HTR-8/SVneo (cell line): ENCODE results near the gene NR2C1.

ENCODE experiments used
- DNase-seq: peaks from one replicate; pipeline ENCODE4 v3.0.0; 2011; ENCODE audit warnings: low spot score, mixed read lengths; ENCODE audit not compliant: insufficient read length
- FAIRE-seq: peaks from 2 replicates; lab custom pipeline; 2011; peaks lifted over from hg19 to GRCh38; lab: Jason Lieb, UNC

Gene NR2C1

DNA sequence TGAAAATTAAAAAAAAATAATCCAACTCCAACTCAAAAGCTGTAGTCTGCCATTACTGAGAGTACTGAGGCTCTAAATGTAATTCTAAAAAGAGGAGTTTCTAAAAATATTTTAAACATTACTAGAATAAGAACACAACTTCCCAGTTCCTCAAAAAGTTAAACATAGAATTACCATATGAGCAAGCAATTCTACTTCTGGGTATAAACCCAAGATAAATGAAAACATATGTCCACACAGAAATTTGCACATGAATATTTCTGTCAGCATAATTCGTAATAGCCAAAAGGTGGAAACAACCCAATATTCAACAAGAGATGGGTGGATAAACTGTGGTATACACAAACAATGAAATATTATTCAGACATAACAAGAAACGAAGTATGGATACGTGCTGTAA lies 15.0 kb upstream of the NR2C1 start:
- no peak for FAIRE-seq
- DNase-seq = no peak

DNA sequence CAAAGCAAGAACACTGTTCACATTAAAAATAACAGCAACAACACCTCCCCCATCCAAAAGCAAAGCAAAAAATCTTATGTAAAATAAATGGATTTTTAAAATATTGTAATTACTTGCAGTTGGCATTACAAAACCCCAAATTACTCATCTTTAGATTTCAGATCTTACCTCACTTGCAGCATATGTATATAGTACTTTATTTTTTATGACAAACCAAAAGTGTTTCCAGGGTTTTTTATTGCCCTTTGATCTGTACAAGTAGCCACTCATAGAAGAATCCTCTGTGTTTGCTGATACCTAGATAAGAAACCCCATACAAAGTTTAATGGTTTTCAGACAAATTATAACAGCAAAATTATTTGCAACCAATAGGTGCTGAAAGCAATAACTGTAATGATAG lies 12.2 kb upstream of the NR2C1 start:
- DNase-seq (no peak), FAIRE-seq (no peak)

DNA sequence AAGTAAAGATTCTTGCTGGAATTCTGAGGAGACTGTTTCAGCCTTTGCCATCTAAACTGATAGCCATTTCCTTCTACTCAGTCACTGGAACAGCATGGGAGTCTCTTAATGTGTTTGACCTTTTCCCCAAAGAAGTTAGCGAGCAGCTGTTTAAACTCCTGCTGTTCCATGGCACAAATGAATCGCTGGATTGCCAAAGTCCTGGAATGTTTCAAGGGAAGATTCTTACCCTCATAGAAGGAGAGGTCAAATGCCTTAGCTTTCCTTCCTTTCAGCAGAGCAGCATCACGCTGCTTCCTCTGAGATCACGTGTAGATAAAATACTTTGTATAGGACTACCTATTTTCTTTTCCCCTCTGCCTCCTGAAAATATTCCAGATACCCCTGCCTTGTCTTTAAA lies 10.5 kb upstream of the NR2C1 start:
- FAIRE-seq = no peak
- peak; percentile 44 for DNase-seq

DNA sequence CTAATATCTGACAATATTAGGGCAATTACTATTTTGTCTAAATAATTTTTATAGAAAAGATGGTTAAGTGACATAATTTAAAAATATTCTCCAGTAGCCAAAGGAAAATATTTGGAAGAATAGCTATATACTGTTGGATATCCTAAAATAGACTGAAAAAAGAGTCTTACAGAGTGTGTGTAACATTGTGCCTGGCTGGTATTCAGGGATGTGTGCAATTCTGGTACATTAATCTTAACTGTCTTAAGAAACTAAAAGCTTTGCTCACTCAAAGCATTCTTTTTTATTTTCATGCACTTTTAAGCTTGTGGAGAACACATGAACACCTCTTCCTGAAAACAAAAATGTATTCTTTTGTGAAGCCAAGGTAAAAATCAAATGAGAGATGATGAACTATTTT lies 10.1 kb upstream of the NR2C1 start:
- FAIRE-seq (no peak), DNase-seq (no peak)

DNA sequence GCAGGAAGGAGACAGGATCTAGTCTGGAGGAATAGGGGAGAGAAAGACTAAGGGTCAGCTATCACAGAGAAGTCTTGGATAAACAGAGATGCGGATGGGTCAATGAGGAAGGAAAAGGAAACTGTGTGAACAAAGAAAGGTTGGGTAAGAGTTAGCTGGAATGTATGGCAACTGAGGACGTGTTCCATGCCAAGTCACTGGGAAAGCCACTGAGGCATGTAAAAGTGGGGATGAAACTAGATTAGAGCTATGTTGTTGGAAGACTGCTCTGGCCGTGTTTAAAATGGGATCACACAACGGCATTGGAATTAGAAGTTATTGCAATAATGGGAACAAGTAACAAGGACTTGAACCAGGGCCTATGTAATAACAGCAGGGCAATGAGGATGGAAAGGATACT lies 3.9 kb upstream of the NR2C1 start:
- FAIRE-seq = no peak
- DNase-seq = no peak

DNA sequence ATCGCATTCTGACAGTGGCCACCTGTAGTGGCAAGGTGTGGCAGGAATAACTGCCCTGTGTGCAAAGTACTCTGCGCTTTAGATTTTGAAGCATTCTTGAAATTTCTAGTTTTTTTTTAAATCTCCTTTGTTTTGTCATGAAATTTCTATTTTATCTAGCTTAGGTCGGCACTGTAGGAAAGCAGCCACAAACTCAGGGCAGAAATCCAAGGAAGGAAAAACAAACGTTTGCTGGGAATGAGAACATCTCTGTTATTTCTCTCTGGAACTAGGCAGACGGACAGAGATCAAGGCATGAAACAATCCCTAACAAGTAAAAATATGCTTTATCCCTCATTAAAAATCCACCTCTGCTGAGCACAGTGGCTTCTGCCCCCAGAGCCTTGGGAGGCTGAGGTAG lies 1.3 kb upstream of the NR2C1 start:
- no peak for FAIRE-seq

DNA sequence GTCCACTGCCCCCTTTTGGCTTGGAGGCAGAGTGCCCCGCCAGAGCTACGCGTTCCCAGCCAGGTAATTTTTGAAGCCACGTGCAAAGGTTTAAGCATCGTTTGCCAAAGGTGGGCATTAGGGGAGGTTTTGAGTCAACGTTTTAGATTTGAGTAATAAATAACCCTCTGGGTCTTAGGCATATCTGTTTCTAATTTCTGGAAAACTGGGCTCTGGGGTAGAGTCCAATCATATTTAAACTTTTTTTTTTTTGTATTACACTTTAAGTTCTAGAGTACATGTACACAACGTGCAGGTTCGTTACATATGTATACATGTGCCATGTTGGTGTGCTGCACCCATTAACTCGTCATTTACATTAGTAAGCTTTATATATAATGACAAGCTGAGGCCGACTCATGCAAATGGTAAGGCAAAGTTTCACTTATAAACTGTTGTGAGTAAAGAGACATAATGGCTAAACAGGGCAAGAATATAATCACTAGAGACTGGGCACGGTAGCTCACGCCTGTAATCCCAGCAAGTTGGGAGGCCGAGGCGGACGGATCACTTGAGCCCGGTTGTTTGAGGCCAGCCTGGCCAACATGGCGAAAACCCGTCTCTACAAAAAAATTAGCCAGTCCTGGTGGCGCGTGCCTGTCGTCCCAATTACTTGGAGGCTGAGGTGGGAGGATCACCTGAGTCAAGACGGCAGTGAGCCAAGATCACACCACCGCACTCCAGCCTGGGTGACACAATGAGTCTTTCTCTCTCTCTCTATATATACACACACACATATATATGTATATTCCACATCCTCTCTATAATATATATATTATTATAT lies 491 bp upstream of the NR2C1 start:
- FAIRE-seq (no peak), DNase-seq (no peak)

More for the DNA sequence above, 1.3 kb upstream of the NR2C1 start:
- no peak for DNase-seq

DNA sequence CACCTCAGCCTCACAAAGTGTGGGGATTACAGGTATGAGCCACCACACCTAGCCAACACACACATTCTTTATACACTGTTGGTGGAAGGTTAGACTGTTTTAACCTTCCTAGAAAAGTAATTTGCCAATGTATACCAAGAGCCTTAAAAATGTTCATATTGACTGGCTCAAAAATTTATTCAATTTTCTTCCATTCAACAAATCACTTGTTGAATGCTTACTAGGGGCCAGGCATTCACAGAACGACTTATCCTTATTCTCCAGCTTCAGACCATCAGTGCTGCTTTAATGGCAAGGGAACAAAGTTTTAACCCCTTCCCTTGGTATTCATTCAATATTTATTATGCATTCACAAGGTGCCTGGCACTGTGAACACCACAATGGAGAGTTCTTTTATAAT lies 3.0 kb downstream of the NR2C1 start:
- DNase-seq (no peak), FAIRE-seq (no peak)

DNA sequence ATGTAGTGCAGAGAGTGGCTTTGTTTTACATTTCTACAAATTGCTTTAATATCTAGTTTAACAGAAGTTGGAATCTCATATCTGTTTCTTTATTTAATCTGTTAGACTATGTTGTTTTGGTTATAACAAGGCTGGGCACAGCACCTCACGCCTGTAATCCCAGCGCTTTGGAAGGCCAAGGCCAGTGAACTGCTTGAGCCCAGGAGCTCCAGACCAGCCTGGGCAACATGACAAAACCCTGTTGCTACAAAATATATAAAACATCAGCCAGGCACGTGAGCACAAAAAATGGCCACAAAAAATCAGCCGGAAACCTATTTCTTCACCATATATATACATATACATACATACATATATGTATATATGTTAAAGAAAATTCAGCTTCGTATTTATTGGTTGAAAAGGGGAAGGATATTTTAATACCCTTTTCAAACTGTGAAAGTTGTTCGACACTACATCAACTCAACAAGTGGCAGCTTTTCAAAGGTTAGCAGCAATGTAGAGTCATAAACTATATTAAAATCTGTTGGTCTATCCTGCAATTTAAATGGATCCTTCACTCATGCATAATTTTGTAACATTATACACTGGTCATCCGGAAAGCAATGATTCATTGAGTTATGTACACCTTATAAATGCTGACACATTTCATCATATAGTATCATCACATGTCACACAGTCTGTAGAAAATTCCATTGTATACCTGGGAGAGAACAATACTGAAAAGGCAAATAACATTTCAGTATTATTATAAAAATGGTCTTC lies 7.1 kb downstream of the NR2C1 start:
- DNase-seq (no peak), FAIRE-seq (no peak)

DNA sequence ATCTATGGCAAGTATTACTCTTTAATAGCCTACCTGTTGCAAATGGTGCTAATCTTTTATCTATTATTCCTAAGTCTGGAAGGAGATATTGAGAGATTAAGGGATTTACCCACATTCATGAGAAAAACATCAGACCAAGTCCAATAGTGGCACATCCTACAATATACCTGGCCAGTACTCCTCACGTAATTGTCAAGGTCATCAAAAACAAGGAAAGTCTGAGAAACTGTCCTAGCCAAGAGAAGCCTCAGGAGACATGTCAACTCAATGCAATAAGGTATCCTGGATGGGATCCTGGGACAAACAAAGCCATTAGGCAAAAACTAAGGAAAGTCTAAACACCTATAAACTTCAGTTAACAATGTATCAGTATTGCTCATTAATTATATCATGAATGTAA lies 12.5 kb downstream of the NR2C1 start:
- FAIRE-seq = no peak
- DNase-seq = no peak

DNA sequence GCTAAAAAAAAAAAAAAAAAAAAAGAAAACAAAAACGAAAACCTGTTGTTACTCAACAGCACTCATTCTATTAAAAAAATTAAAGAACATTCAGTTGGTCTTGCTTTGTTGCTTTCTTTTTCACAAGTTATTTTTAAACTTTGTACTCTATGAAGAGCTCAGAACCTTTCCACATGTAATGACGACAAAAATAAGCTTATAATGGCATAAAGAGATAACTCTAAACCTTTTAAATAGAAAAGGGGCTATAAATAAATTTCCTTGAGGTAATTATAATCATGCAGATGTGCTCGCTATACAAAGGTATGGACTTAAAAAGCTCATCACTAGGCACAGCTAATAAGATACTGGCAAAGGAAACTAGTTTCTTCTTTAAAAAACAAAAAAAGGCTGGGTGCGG lies 13.4 kb downstream of the NR2C1 start:
- DNase-seq (no peak), FAIRE-seq (no peak)

DNA sequence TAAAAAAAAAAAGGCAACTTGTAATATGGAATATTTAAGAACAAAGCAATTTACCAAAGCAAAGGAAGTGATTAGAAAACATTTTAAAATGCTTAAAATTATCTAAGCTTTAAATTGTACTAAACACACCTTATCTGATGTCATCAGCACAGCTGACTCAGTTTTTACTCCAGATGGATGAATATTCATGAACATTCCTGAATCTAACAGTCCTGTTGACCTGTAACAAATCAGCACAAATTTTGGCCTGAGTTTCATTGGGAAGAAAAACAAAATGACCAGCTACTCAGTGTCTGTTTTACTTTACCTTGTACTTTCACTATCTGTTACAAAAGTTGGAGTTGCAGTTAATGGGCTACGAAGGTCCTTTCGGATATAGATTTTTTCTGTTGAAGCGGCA lies 16.0 kb downstream of the NR2C1 start:
- no peak for DNase-seq
- no peak for FAIRE-seq

DNA sequence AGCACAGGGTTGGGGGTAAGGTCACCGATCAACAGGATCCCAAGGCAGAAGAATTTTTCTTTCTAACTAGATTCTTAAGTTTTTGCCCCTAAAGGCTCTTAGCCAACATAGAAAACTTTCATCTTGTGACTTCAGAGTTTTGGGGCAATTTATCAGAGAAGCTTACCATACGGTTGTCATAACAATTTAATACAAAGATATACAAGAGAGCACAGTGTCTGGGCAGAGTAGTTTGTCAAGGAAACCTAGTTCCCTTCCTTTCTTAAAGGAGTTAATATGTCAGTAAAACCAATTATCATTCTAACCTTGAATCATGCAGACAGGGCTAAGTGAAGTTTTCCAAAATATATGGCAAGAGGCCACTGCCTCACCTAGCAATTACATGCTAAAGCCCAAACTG lies 18.4 kb downstream of the NR2C1 start:
- no peak for DNase-seq
- no peak for FAIRE-seq

DNA sequence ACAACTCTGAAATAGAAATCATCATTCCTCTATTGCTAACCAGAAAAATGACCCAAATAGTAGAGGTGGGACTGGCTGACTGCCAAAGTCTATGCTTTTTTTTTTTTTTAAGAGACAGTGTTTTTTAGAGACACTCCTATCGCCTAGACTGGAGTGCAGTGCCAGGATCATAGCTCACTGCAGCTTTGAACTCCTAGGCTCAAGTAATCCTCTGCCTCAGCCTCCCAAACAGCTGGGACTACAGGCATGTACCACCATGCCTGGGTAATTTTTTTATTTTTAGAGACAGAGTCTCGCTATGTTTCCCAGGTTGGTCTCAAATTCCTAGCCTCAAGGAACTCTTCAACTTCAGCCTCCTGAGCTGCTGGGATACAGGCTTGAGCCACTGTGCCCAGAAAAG lies 19.2 kb downstream of the NR2C1 start:
- FAIRE-seq = no peak
- no peak for DNase-seq

DNA sequence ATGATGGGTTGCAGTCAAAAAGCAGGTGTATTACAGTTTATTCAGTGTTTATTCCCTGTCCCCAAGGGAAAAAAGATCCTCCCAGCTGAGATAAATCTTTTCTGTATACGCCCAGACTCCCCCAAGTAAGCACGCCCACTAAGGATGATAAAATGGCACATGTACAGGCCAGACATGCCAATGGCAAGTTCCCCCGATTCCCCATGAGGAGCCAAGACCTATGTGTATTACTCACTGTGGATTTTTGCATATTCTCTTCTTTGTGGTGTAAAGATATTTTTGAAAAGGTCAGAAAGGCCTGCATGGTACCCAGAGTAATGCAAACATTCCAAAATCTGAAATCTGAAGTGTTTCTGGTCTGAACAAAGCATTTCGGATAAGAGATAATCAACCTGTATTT lies 22.2 kb downstream of the NR2C1 start:
- DNase-seq = no peak
- FAIRE-seq = no peak

DNA sequence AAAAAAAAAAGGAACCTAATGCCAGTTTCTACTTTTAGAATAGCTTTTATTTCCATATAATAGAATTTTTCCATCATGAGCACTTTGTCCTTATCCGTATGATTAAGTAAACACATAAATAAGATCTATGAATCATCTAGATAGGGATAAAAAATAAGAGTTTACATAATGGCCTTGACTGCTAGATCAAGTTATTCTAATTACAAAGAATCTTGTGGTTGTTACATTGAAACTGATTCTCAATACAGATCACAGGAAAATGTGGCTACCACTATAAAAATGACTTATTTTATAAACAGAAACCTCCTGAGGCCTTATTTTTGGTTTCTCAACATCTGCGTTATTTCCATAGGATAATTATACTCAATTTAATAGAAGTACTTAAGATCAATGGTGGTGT lies 35.5 kb downstream of the NR2C1 start:
- no peak for DNase-seq
- no peak for FAIRE-seq

DNA sequence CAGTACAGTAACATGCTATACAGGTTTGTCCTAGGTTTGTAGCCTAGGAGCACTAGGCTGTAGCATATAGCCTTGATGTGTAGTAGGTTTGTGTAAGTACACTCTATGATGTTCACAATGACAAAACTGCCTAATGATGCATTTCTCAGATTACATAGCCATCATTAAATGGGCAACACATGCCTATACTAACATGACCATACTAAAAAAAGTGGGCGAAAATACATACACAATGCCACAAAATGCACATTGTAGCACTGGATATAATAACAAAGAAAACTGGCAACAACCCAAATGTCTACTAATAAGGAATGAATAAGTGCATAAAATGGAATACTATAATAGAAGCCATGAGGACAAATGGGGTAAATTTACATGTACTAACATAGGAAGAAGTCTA lies 38.7 kb downstream of the NR2C1 start:
- DNase-seq (no peak), FAIRE-seq (no peak)

DNA sequence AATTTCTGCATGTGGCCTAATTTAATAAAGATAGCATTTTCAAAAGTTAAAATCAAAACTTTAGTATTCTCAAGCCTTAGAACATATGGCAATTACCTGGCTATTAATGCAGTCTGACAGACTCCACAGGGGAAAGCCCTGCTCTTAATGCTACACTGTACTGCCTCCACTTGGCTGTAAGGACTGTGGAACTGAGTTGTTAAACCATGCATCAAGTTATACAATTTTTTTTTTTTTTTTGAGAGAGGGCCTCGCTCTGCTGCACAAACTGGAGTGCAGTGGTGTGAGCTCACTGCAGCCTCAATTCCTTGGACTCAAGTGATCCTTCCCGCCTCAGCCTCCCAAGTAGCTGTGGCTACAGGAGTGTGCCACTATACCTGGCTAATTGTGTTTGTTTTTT lies 50.9 kb downstream of the NR2C1 start:
- FAIRE-seq (no peak), DNase-seq (no peak)

DNA sequence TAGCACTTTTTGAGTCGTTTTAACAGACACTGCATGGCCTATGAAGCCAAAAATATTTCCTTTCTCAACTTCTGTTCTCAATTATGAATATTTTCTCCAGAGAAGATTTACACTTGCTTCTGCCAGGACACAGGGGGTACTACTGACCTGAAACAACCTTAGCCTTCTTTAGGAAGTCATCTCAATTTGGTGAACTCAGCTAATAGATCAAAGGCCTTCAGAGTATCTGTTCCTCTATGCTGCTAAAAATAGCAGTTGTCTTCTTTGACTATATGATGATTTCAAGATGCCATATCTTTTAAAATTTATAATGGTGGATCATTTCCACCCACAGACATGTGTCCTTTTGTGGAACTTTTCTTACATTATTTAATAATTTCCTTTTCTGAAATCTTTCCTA lies 55.9 kb downstream of the NR2C1 start:
- DNase-seq = no peak
- FAIRE-seq = no peak

DNA sequence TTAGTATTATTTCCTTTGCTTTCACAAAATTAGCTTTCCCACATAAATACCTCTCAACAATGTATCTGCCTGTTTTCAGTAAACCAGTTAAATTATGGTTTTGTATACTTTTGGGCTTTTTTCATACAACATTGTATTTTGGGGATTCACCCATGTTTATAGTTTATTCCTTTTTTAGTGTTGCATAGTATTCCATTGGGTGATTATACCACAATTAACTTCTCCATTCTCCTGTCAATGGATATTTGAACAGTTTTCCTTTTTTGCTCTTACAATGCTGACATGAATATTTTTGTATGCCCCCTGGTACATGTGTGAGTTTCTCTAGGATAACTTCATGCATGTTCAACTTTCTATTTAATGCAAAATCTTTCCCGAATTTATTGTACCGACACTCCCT lies 57.3 kb downstream of the NR2C1 start:
- FAIRE-seq (no peak), DNase-seq (no peak)

DNA sequence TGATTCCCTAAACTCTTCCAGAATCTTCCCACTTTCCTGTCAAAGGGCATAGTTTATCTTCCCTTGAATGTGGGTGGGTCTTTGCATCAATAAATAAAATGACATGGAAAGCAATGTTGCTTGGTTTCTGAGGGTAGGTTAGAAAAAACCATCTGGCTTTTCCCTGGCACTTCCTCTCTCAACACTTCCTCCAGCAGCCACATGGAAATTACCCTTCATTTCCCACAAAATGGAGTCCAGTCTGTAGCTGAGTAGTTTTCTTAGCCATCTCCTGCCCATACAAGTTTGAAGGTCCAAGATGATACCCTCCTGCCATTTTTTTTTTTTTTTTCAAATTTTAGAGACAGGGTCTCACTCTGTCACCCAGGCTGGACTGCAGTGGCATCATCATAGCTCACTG lies 58.9 kb downstream of the NR2C1 start:
- FAIRE-seq = no peak
- no peak for DNase-seq

DNA sequence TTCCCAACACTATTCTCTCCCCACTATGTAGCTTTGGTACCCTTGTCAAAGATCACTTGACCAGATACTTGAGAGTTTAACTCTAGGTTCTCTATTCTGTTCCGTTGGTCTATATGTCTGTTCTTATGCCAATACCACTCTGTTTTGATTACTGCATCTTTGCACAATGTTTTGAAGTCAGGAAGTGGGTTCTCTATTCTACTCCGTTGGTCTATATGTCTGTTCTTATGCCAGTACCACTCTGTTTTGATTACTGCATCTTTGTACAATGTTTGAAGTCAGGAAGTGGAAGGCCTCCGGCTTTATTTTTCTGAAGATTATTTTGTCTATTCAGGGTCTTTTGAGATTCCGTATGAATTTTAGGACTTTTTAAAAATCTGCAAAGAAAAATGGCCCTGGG lies 67.2 kb downstream of the NR2C1 start:
- no peak for FAIRE-seq
- no peak for DNase-seq
